LNCaP clone FGC (cell line): ENCODE measurements around the gene EBP.

Source experiments
- DNase-seq: peaks from one replicate; pipeline ENCODE4 v3.0.0-alpha.2; 2011; ENCODE audit warnings: low read depth
- H3K4me3 ChIP-seq: 2 replicates; pipeline ENCODE4 v1.5.1; 2011; ENCODE audit warnings: mild to moderate bottlenecking, low read depth, low read length, control low read depth
- CTCF ChIP-seq: IDR thresholded peaks from 2 replicates; pipeline ENCODE4 v1.5.1; 2012; ENCODE audit warnings: mild to moderate bottlenecking; ENCODE audit not compliant: control insufficient read depth, insufficient read depth; ENCODE audit errors: extremely low read depth

Gene EBP

GRCh38 chrX:48480583-48480982 is 41.0 kb upstream of the EBP start:
- TF ChIP-seq CTCF = no peak
- H3K4me3 ChIP-seq = no peak overlapping the region
- no peak for DNase-seq

GRCh38 chrX:48482526-48482925 is 39.1 kb upstream of the EBP start:
- no peak for DNase-seq
- no peak overlapping the region for H3K4me3 ChIP-seq
- TF ChIP-seq CTCF = no peak

GRCh38 chrX:48487362-48487798 is 34.2 kb upstream of the EBP start:
- TF ChIP-seq CTCF = no peak
- H3K4me3 ChIP-seq = no peak overlapping the region
- no peak for DNase-seq

- no peak for TF ChIP-seq CTCF
- no peak for DNase-seq
- H3K4me3 ChIP-seq = no peak overlapping the region
These were observed 33.6 kb upstream of the EBP start for GRCh38 chrX:48488034-48488433.

GRCh38 chrX:48489296-48489695 is 32.3 kb upstream of the EBP start:
- no peak for TF ChIP-seq CTCF
- H3K4me3 ChIP-seq = no peak overlapping the region
- no peak for DNase-seq

- no peak overlapping the region for H3K4me3 ChIP-seq
- DNase-seq = no peak
- TF ChIP-seq CTCF = no peak
These were observed 31.7 kb upstream of the EBP start for GRCh38 chrX:48489892-48490291.

- no peak for DNase-seq
- H3K4me3 ChIP-seq = no peak overlapping the region
- no peak for TF ChIP-seq CTCF
These were observed 30.9 kb upstream of the EBP start for GRCh38 chrX:48490661-48491060.
